Neural cell (in vitro differentiated cells): Measurements from ENCODE around the gene MYO7A. TPM values are rescaled to one million over a fixed set of nuclear protein-coding genes. Genes with fewer than 3 reads are reported as not detected.

Source experiments
- H2AFZ ChIP-seq: fragments of 200-600, 300-800 bp; sonication (generic), shearing (Covaris generic); 2 replicates; pipeline ENCODE4 v1.6.0; 2014; ENCODE audit warnings: low read depth, mild to moderate bottlenecking, antibody characterized with exemption, low read length, moderate library complexity
- H3F3A ChIP-seq: fragments of 200-600 bp; shearing (Covaris generic); 2 replicates; pipeline ENCODE4 v1.6.1; 2016; ENCODE audit warnings: mild to moderate bottlenecking, moderate library complexity, mixed read lengths, antibody characterized with exemption, low read length; ENCODE audit not compliant: insufficient read depth, poor library complexity, severe bottlenecking
- H3K27ac ChIP-seq: fragments of 200-600, 300-800 bp; sonication (generic), shearing (Covaris generic); 2 replicates; pipeline ENCODE4 v1.5.1; 2014; ENCODE audit warnings: mild to moderate bottlenecking, low read length, moderate library complexity
- H3K27me3 ChIP-seq: fragments of 300-800, 200-600 bp; sonication (generic), shearing (Covaris generic); 2 replicates; pipeline ENCODE4 v1.6.0; 2014; ENCODE audit warnings: mild to moderate bottlenecking, low read depth, low read length, moderate library complexity; ENCODE audit not compliant: insufficient read depth
- H3K36me3 ChIP-seq: fragments of 300-800, 200-600 bp; sonication (generic), shearing (Covaris generic); 2 replicates; pipeline ENCODE4 v1.5.1; 2014; ENCODE audit warnings: mild to moderate bottlenecking, antibody characterized with exemption, low read length, moderate library complexity; ENCODE audit not compliant: insufficient read depth
- H3K4me2 ChIP-seq: fragments of 300-800, 200-600 bp; sonication (generic), shearing (Covaris generic); 2 replicates; pipeline ENCODE4 v1.6.0; 2014; ENCODE audit warnings: mild to moderate bottlenecking, low read length
- H3K4me3 ChIP-seq: fragments of 300-800, 200-600 bp; sonication (generic), shearing (Covaris generic); 2 replicates; pipeline ENCODE4 v1.5.1; 2014; ENCODE audit warnings: mild to moderate bottlenecking, low read length, moderate library complexity
- H3K79me2 ChIP-seq: fragments of 200-600 bp; shearing (Covaris generic); replicated peaks from 2 replicates; pipeline ENCODE4 v1.6.0; 2014; ENCODE audit warnings: mild to moderate bottlenecking, low read length, moderate library complexity; ENCODE audit not compliant: insufficient read depth
- H3K9ac ChIP-seq: fragments of 300-800, 200-600 bp; sonication (generic), shearing (Covaris generic); 2 replicates; pipeline ENCODE4 v1.6.1; 2016; ENCODE audit warnings: mild to moderate bottlenecking, low read length, mixed read lengths
- H3K9me2 ChIP-seq: fragments of 200-600 bp; shearing (Covaris generic); 2 replicates; pipeline ENCODE4 v1.6.1; 2016; ENCODE audit warnings: mild to moderate bottlenecking, low read length, mixed read lengths; ENCODE audit not compliant: insufficient read depth
- H3K9me3 ChIP-seq: fragments of 200-600, 300-800 bp; sonication (generic), shearing (Covaris generic); 2 replicates; pipeline ENCODE4 v1.6.1; 2016; ENCODE audit warnings: mild to moderate bottlenecking, mixed run types, low read length, moderate library complexity, mixed read lengths
- H4K20me1 ChIP-seq: fragments of 200-600 bp; shearing (Covaris generic); 2 replicates; pipeline ENCODE4 v1.6.1; 2016; ENCODE audit warnings: mild to moderate bottlenecking, mixed run types; ENCODE audit not compliant: insufficient read depth
- CTCF ChIP-seq: fragments of 450-650 bp; IDR thresholded peaks from 2 replicates; pipeline ENCODE4 v1.5.1; 2014; ENCODE audit warnings: antibody characterized with exemption, mild to moderate bottlenecking, moderate library complexity; ENCODE audit not compliant: poor library complexity, severe bottlenecking
- EP300 ChIP-seq: fragments of 450-650 bp; conservative IDR thresholded peaks from 2 replicates; pipeline ENCODE4 v1.6.1; 2014; ENCODE audit warnings: antibody characterized with exemption, mild to moderate bottlenecking, moderate library complexity; ENCODE audit not compliant: poor library complexity, severe bottlenecking
- EZH2 ChIP-seq: fragments of 200-600, 300-800 bp; shearing (Covaris generic), sonication (generic); IDR thresholded peaks from 2 replicates; pipeline ENCODE4 v1.6.1; 2014; ENCODE audit warnings: antibody characterized with exemption, low read length, borderline replicate concordance, mild to moderate bottlenecking; ENCODE audit not compliant: insufficient read depth, poor library complexity, severe bottlenecking
- MXI1 ChIP-seq: fragments of 450-650 bp; conservative IDR thresholded peaks from 2 replicates; pipeline ENCODE4 v1.6.1; 2014; ENCODE audit warnings: antibody characterized with exemption, mild to moderate bottlenecking; ENCODE audit not compliant: poor library complexity, severe bottlenecking
- POLR2AphosphoS5 ChIP-seq: IDR thresholded peaks from 2 replicates; pipeline ENCODE4 v1.6.1; 2012
- RAD21 ChIP-seq: fragments of 450-650 bp; conservative IDR thresholded peaks from 2 replicates; pipeline ENCODE4 v1.6.1; 2014; ENCODE audit warnings: antibody characterized with exemption, mild to moderate bottlenecking, moderate library complexity
- REST ChIP-seq: IDR thresholded peaks from 2 replicates; pipeline ENCODE4 v1.6.1; 2012; ENCODE audit warnings: borderline replicate concordance
- SMC3 ChIP-seq: fragments of 450-650 bp; conservative IDR thresholded peaks from 2 replicates; pipeline ENCODE4 v1.6.1; 2014; ENCODE audit warnings: antibody characterized with exemption, mild to moderate bottlenecking, moderate library complexity; ENCODE audit not compliant: poor library complexity
- TAF1 ChIP-seq: IDR thresholded peaks from 2 replicates; pipeline ENCODE4 v1.6.1; 2012; ENCODE audit warnings: low read depth
- polyA plus RNA-seq: library from polyadenylated mRNA; depleted of rRNA; stranded (reverse); fragments of >200 nt; gene quantifications from 2 replicates; pipeline ENCODE4 v1.2.3, GENCODE V29; 2014

The MYO7A gene
- polyA plus RNA-seq, 1 donor from 2014 or later = 0.61 TPM

- Histone ChIP-seq H3K36me3 (no peaks in the 10 kb centered on the region), H2AFZ (no peak overlapping the region), H3K9me2 (no peaks in the 10 kb centered on the region), H3K9ac (no peak overlapping the region), H4K20me1 (no peaks in the 10 kb centered on the region), H3K9me3 (no peaks in the 10 kb centered on the region), H3K27ac (no peak overlapping the region), H3K4me2 (no peak overlapping the region), H3F3A (no peaks in the 10 kb centered on the region), H3K27me3 (no peaks in the 10 kb centered on the region), H3K4me3 (no peak overlapping the region), H3K79me2 (no peaks in the 10 kb centered on the region)
- TF ChIP-seq CTCF (no peak), SMC3 (no peak), REST (no peak), MXI1 (no peak), POLR2AphosphoS5 (no peak), RAD21 (no peak), TAF1 (no peak), EZH2 (no peak), EP300 (no peak)
Observed at GRCh38 chr11:77175021-77175842, 47.2 kb downstream of the MYO7A start.

- Histone ChIP-seq H3K9me3 (no peaks in the 10 kb centered on the region), H3K9ac (no peak overlapping the region), H3K4me2 (no peak overlapping the region), H3K36me3 (no peaks in the 10 kb centered on the region), H3K27ac (no peak overlapping the region), H3K27me3 (no peaks in the 10 kb centered on the region), H3F3A (no peaks in the 10 kb centered on the region), H3K4me3 (no peak overlapping the region), H3K79me2 (no peaks in the 10 kb centered on the region), H2AFZ (no peak overlapping the region), H3K9me2 (no peaks in the 10 kb centered on the region), H4K20me1 (no peaks in the 10 kb centered on the region)
- no peak for TF ChIP-seq POLR2AphosphoS5
- TF ChIP-seq EZH2 = no peak
- TF ChIP-seq REST = no peak
- no peak for TF ChIP-seq RAD21
- TF ChIP-seq SMC3 = no peak
- TF ChIP-seq TAF1 = no peak
- no peak for TF ChIP-seq CTCF
- no peak for TF ChIP-seq EP300
- TF ChIP-seq MXI1 = no peak
Observed at GRCh38 chr11:77175869-77176539, 48.0 kb downstream of the MYO7A start.
